Aorta (tissue), 5 donors: ENCODE results near the gene ZKSCAN5. TPM values are rescaled to one million over a fixed set of nuclear protein-coding genes. Genes with fewer than 3 reads are reported as not detected.
"Not testable (repeated sequence)": the region's sequence is repeated elsewhere in the genome, so short reads cannot be mapped to it uniquely, and the experiment has no call there.

ENCODE experiments used
- ATAC-seq: fragments of 200-7000 bp; cut with Tn5 transposase; one replicate; pipeline ENCODE4 v1.9.1; 2022; ENCODE audit warnings: moderate library complexity; ENCODE audit not compliant: low FRiP score
- DNase-seq, 2 donors: peaks; one replicate each; pipeline ENCODE4 v3.0.0-alpha.2; 2020
- H3K27ac ChIP-seq, 2 donors: one replicate each; pipeline ENCODE4 v1.5.1; 2013; ENCODE audit warnings: low read length in 2 of 2, mild to moderate bottlenecking in 2 of 2, moderate library complexity in 2 of 2, control low read depth in 1 of 2, inconsistent platforms in 1 of 2, low read depth in 1 of 2
- H3K27me3 ChIP-seq, 2 donors: one replicate each; pipeline ENCODE4 v1.6.1; 2013; ENCODE audit warnings: control low read depth in 1 of 2, low read length in 1 of 2, mild to moderate bottlenecking in 1 of 2, moderate library complexity in 1 of 2; ENCODE audit not compliant: insufficient read depth in 2 of 2, control insufficient read depth in 1 of 2
- H3K36me3 ChIP-seq, 2 donors: one replicate each; pipeline ENCODE4 v1.6.1; 2013; ENCODE audit warnings: control low read depth in 1 of 2, low read length in 1 of 2, mild to moderate bottlenecking in 1 of 2; ENCODE audit not compliant: insufficient read depth in 2 of 2, control insufficient read depth in 1 of 2
- H3K4me1 ChIP-seq, 2 donors: one replicate each; pipeline ENCODE4 v1.6.1; 2013; ENCODE audit warnings: low read length in 2 of 2, control low read depth in 1 of 2, mild to moderate bottlenecking in 1 of 2, moderate library complexity in 1 of 2; ENCODE audit not compliant: insufficient read depth in 2 of 2, control insufficient read depth in 1 of 2
- H3K4me3 ChIP-seq, 2 donors: one replicate each; pipeline ENCODE4 v1.5.1; 2013; ENCODE audit warnings: low read length in 2 of 2, control low read depth in 1 of 2, mild to moderate bottlenecking in 1 of 2
- H3K9me3 ChIP-seq: one replicate; pipeline ENCODE4 v1.6.1; 2013; ENCODE audit warnings: mild to moderate bottlenecking, low read length; ENCODE audit not compliant: control insufficient read depth
- WGBS, 2 donors: extraction: QIAGEN DNeasy Blood & Tissue Kit; methylation state at CpG; one replicate each; pipeline ENCODE4 v1.1.7; 2013; 5-methylcytosine and 5-hydroxymethylcytosine counted together
- intact Hi-C, 2 donors: fragments of 100-400 bp; cut with DNase I; formaldehyde crosslinking; loops; one replicate each; pipeline versions ENCODE4 v1.14.2 to v1.15.0; 2022
- polyA plus RNA-seq, 2 donors: library from polyadenylated mRNA; stranded (reverse); fragments of 200-250 nt; gene quantifications; one replicate each; pipeline ENCODE4 v1.2.3, GENCODE V29; 2013
- total RNA-seq, 2 donors: library from RNA; stranded (reverse); fragmentation: NEBNext Ultra II Directional; extraction: Animal tissue kit (Norgen Biotek cat#: 25700); gene quantifications; one replicate each; pipeline ENCODE4 v1.2.1, GENCODE V29; 2021
- donor health status: healthy with polysubstance abuse.
- donor health status: Bipolar disorder and iron deficiency.
- donor health status: DM: no; HTN: no; CAD: no.
- donor health status: DM: no; HTN: no; CAD: no.
- donor health status: DM: yes; HTN: yes; CAD: no.

The ZKSCAN5 gene
- total and polyA plus RNA-seq, 4 donors = 2.1 to 8.9 (median 5.9) TPM

DNA sequence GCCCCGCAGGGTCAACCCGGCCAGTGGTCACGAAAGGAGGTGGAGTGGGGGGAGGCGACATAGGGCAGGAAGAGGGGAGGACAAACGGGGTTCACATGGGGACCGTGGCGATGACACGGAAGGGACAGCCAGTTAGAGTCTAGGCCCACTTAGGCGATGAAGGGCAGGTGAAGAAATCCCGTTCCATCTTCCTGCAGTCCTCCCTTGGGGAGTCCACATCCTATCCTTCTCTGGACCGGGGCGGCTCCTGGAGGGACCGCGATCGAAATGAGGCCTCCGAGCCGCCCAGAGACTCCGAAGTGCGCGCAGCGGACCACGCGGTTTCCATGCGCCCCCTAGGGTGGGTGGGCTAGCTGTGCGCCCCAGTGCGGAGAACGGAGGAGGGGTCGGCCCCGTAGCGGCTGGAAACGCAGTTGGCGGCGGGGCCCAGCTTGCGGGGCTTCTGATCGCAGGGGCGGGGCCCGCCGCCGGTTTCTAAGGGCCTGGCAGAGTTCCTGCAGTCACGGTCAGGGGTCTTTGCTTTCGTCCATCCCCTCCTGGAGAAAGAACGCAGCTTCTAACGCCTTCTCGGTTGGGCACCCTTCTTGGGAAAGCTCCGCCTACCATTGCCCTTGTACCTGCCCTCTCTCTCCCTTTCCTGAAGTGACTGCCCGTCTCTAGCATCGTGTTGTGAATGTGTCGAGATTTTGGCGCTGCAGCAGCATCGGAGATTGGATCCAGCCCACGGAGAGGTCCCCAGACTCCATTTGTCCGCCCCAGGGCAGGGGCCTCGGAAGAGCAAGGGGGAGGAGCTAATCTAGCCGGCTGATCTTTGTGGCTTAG lies 75.7 kb downstream of the ZKSCAN5 start:
- ATAC-seq = peak; percentile 81
- intact Hi-C loops = no loop called here
- Histone ChIP-seq H3K9me3 (no peaks in the 10 kb centered on the region), H3K4me1 (no peaks in the 10 kb centered on the region), H3K27me3 (no peaks in the 10 kb centered on the region), H3K27ac (no peak overlapping the region), H3K36me3 (no peaks in the 10 kb centered on the region), H3K4me3 (peak overlapping the region; percentile 24 to 69)
- peak in 1 of 2 donors; percentile 78 for DNase-seq
- whole genome bisulfite sequencing, 2 donors = 1% methylated on average over 50 to 54 of the region's 54 CpGs

DNA sequence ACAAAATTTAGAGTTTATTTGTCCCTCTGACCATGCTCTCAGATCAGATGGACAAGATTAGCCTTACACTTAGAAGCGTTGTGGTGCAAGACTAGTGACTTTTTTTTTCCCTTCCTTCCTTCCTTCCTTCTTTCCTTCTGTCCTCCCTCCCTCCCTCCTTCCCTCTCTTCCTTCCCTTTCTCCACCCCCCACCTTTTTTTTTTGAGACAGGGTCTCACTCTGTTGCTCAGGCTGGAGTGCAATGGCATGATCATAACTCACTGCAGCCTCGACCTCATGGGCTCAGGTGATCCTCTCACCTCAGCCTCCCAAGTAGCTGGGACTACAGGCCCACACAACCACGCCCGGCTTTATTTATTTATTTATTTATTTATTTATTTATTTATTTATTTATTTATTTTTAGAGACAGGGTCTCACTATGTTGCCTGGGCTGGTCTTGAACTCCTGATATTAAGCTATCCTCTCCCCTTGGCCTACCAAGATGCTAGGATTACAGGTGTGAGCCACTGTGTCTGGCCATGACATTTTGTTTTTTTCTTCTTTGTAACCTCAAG lies 76.4 kb downstream of the ZKSCAN5 start:
- H3K9me3 ChIP-seq, intact Hi-C loops, DNase-seq, H3K36me3 ChIP-seq, H3K27ac ChIP-seq, ATAC-seq, H3K4me1 ChIP-seq, H3K27me3 ChIP-seq: not testable (repeated sequence)
- H3K4me3 ChIP-seq = peak overlapping the region; percentile 24 to 69
- 41 to 43% methylated on average over 4 of the region's 4 CpGs for WGBS, 2 donors

Other genes with a start within 250 kb of the ZKSCAN5 start
- gene MYH16, start 231.8 kb upstream of the ZKSCAN5 start, total RNA-seq = under 1 TPM in 1 of 2 donors, not detected in 1; 0.29 TPM
- gene MYH16, start 231.8 kb upstream of the ZKSCAN5 start, polyA plus RNA-seq = not detected
- gene ARPC1A, start 178.8 kb upstream of the ZKSCAN5 start, total RNA-seq = 100 to 1,000 TPM in 1 of 2 donors, 10 to 100 TPM in 1; 99.9 to 106 TPM
- gene ARPC1A, start 178.8 kb upstream of the ZKSCAN5 start, polyA plus RNA-seq = 100 to 1,000 TPM in 1 of 2 donors, 10 to 100 TPM in 1; 95.1 to 227 TPM
- 100 to 1,000 TPM; 134 to 172 TPM for gene ARPC1B, start 129.9 kb upstream of the ZKSCAN5 start, total RNA-seq
- 100 to 1,000 TPM; 153 to 262 TPM for gene ARPC1B, start 129.9 kb upstream of the ZKSCAN5 start, polyA plus RNA-seq
- gene PDAP1, start 96.1 kb upstream of the ZKSCAN5 start, total RNA-seq = 10 to 100 TPM; 74.8 to 94.9 TPM
- 100 to 1,000 TPM; 174 to 223 TPM for gene PDAP1, start 96.1 kb upstream of the ZKSCAN5 start, polyA plus RNA-seq
- 10 to 100 TPM; 53.5 to 57.0 TPM for gene BUD31, start 95.7 kb upstream of the ZKSCAN5 start, total RNA-seq
- 100 to 1,000 TPM in 1 of 2 donors, 10 to 100 TPM in 1; 89.1 to 135 TPM for gene BUD31, start 95.7 kb upstream of the ZKSCAN5 start, polyA plus RNA-seq
- gene PTCD1, start 65.9 kb upstream of the ZKSCAN5 start, total RNA-seq = 1 to 10 TPM; 5.4 to 6.0 TPM
- 1 to 10 TPM in 1 of 2 donors, under 1 TPM in 1; 0.63 to 5.5 TPM for gene PTCD1, start 65.9 kb upstream of the ZKSCAN5 start, polyA plus RNA-seq
- gene CPSF4, start 65.7 kb upstream of the ZKSCAN5 start, total RNA-seq = 10 to 100 TPM; 30.4 to 33.6 TPM
- gene CPSF4, start 65.7 kb upstream of the ZKSCAN5 start, polyA plus RNA-seq = 10 to 100 TPM; 24.2 to 48.9 TPM
- gene ATP5MF, start 38.5 kb upstream of the ZKSCAN5 start, total RNA-seq = 100 to 1,000 TPM; 118 to 128 TPM
- 100 to 1,000 TPM; 457 to 973 TPM for gene ATP5MF, start 38.5 kb upstream of the ZKSCAN5 start, polyA plus RNA-seq
- 10 to 100 TPM; 10.5 to 18.2 TPM for gene ZNF789, start 31.8 kb upstream of the ZKSCAN5 start, total RNA-seq
- gene ZNF789, start 31.8 kb upstream of the ZKSCAN5 start, polyA plus RNA-seq = 10 to 100 TPM in 1 of 2 donors, 1 to 10 TPM in 1; 3.6 to 14.7 TPM
- 10 to 100 TPM; 29.1 to 32.1 TPM for gene ZNF394, start 4.4 kb upstream of the ZKSCAN5 start, total RNA-seq
- gene ZNF394, start 4.4 kb upstream of the ZKSCAN5 start, polyA plus RNA-seq = 10 to 100 TPM; 14.9 to 32.3 TPM
- gene FAM200A, start 47.5 kb downstream of the ZKSCAN5 start, total RNA-seq = 1 to 10 TPM; 3.0 to 5.9 TPM
- gene FAM200A, start 47.5 kb downstream of the ZKSCAN5 start, polyA plus RNA-seq = 1 to 10 TPM; 2.3 to 3.2 TPM
- gene ZNF655, start 54.0 kb downstream of the ZKSCAN5 start, total RNA-seq = 10 to 100 TPM; 78.9 to 93.1 TPM
- 10 to 100 TPM; 47.7 to 52.3 TPM for gene ZNF655, start 54.0 kb downstream of the ZKSCAN5 start, polyA plus RNA-seq
- gene TMEM225B, start 93.6 kb downstream of the ZKSCAN5 start, total RNA-seq = 1 to 10 TPM in 1 of 2 donors, under 1 TPM in 1; 0.52 to 1.7 TPM
- gene TMEM225B, start 93.6 kb downstream of the ZKSCAN5 start, polyA plus RNA-seq = 1 to 10 TPM in 1 of 2 donors, under 1 TPM in 1; 0.63 to 1.3 TPM
- gene ZSCAN25, start 112.3 kb downstream of the ZKSCAN5 start, total RNA-seq = 10 to 100 TPM; 16.2 to 22.5 TPM
- 1 to 10 TPM; 2.1 to 7.4 TPM for gene ZSCAN25, start 112.3 kb downstream of the ZKSCAN5 start, polyA plus RNA-seq
- 1 to 10 TPM in 1 of 2 donors, not detected in 1; 3.4 TPM for gene CYP3A5, start 175.3 kb downstream of the ZKSCAN5 start, total RNA-seq
- gene CYP3A5, start 175.3 kb downstream of the ZKSCAN5 start, polyA plus RNA-seq = 10 to 100 TPM in 1 of 2 donors, under 1 TPM in 1; 0.61 to 24.3 TPM
- not detected for gene CYP3A7, start 230.5 kb downstream of the ZKSCAN5 start, total RNA-seq
- gene CYP3A7, start 230.5 kb downstream of the ZKSCAN5 start, polyA plus RNA-seq = under 1 TPM in 1 of 2 donors, not detected in 1; 0.05 TPM